ENCODE data around the gene SPRED2.

The SPRED2 gene

DNA sequence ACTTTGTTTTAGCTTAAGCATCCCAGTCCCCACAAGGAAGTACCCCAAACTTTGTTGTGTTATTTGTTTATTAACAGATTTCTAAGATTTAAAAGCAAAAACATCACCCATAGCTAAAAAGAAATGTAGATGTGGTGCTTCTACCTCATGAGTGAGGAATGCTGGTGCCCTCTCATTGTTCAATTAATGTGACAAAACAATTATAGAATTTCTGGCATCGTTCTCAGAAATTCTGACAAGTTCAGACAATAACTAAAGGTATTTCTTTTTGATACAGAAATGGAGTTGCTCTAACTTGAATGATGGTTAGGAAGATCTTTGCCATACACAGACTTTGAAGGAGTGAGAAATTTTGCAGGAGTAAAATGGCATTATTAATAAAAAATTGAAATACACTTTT lies 42.9 kb downstream of the SPRED2 start:
- no peak overlapping the region for H3K4me3 Mint-ChIP-seq
- H3K27ac Mint-ChIP-seq = no peak overlapping the region
- no peaks in the 10 kb centered on the region for H3K9me3 Mint-ChIP-seq
- H3K36me3 Mint-ChIP-seq (ENCODE audit: low read depth) = no peaks in the 10 kb centered on the region
- peaks cover 25% of the 10 kb centered on the region for H3K27me3 Mint-ChIP-seq
- H3K4me1 Mint-ChIP-seq (ENCODE audit: low read depth) = peaks cover 35% of the 10 kb centered on the region

DNA sequence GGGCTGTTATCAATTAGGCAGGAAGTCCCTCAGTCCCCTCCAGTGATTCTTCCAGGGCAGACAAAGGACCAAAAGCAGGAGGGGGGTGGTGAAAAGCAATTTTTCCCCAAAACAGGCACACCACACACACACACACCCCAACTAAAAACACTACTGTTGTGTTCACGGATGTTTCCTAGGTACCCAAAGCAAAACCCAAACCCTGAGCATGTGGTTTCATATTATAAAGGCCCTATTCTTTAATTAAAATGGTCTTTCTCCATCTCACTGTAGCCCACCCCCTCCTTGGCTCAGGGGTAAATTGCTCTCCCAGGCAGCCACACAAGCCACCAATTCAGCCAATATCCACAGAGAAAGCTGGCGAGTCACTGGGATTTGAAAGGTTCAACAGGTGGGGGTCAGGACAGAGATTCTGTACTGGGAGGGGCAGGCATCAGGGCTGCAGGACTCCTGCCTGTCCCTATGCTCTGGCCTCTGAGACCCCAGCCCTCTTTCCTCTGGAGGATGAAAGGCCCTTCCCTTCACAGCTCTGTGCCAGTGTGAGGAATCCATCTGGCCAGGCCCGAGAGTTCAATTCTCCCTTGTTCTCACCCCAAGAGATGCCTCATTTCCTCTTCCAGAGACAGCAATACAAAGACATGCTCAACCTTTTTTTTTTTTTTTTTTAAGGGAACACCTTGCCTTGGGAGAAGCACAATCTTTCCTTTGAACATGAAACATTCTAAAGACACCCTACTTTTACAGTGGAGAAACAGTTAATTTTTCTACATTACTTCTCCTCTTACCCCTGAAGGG lies 43.6 kb downstream of the SPRED2 start:
- Mint-ChIP-seq H3K27me3 (peaks cover 24% of the 10 kb centered on the region), H3K9me3 (no peaks in the 10 kb centered on the region), H3K27ac (no peak overlapping the region), H3K4me1 (ENCODE audit: low read depth) (peaks cover 38% of the 10 kb centered on the region), H3K36me3 (ENCODE audit: low read depth) (no peaks in the 10 kb centered on the region), H3K4me3 (no peak overlapping the region)

DNA sequence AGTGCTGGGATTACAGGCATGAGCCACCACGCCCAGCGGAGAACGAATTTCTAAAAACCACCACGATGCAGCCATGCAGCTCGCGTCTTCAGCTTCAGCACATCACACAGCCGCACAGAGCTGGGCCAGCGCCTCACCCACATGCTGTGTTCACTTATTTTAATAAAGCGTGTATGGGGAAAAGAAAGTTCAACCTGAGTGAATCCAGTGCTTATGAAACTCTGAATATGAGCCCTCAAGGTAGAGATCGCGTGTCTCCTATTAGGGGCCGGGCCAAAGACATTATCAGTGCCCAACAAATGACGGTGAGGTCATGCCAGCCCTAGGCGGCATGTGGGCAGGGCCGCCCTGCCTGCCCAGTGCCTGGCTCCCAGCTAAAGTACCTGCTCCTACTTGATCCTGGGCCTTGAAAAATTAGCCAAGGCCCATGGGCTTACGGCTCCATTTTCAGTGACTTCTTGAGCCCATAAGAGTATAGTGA lies 44.3 kb downstream of the SPRED2 start:
- no peaks in the 10 kb centered on the region for H3K9me3 Mint-ChIP-seq
- no peak overlapping the region for H3K27ac Mint-ChIP-seq
- H3K36me3 Mint-ChIP-seq (ENCODE audit: low read depth) = no peaks in the 10 kb centered on the region
- peaks cover 45% of the 10 kb centered on the region for H3K4me1 Mint-ChIP-seq (ENCODE audit: low read depth)
- H3K4me3 Mint-ChIP-seq = no peak overlapping the region
- H3K27me3 Mint-ChIP-seq = peaks cover 20% of the 10 kb centered on the region

DNA sequence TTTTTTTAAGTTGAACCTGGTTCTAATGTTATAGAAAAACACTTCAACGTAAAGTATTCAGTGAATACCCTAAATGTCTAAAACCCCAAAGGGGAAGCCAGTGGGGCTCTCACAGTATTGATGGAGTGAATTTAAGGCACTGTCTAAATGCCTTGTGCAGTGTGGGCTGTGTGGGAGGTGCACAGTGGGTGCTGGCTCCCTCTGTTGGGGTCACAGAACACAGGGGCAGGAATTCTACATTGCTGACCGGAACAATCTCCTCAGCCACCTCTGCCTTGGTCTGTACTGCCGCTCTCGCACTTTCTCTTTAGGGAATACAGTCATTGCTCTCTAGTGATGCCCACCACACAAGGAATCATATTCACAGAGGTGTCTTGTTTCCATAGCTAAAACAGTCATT lies 45.4 kb downstream of the SPRED2 start:
- no peak overlapping the region for H3K27ac Mint-ChIP-seq
- H3K4me3 Mint-ChIP-seq = no peak overlapping the region
- peaks cover 56% of the 10 kb centered on the region for H3K4me1 Mint-ChIP-seq (ENCODE audit: low read depth)
- H3K27me3 Mint-ChIP-seq = peaks cover 14% of the 10 kb centered on the region
- H3K9me3 Mint-ChIP-seq = no peaks in the 10 kb centered on the region
- no peaks in the 10 kb centered on the region for H3K36me3 Mint-ChIP-seq (ENCODE audit: low read depth)

DNA sequence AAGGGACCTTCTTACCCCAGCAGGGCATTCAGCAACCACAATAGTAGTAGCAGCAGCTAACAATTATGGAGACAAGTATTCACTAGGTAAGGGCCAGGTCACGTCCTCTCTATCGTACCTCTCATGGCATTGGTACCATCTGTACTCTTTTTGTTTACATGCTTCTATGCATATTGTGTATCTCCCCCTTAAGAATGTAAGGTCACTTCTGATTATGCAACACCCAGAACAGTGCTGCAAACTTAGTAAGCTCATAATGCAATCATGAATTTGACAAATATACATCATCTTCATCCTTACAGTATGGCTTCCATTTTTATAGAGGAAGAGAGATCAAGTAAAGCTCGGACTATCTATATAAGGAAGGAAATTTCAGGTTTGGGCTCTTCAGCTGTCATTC lies 46.1 kb downstream of the SPRED2 start:
- Mint-ChIP-seq H3K36me3 (ENCODE audit: low read depth) (no peaks in the 10 kb centered on the region), H3K27ac (no peak overlapping the region), H3K4me3 (no peak overlapping the region), H3K4me1 (ENCODE audit: low read depth) (peaks cover 63% of the 10 kb centered on the region), H3K9me3 (no peaks in the 10 kb centered on the region), H3K27me3 (peaks cover 14% of the 10 kb centered on the region)

DNA sequence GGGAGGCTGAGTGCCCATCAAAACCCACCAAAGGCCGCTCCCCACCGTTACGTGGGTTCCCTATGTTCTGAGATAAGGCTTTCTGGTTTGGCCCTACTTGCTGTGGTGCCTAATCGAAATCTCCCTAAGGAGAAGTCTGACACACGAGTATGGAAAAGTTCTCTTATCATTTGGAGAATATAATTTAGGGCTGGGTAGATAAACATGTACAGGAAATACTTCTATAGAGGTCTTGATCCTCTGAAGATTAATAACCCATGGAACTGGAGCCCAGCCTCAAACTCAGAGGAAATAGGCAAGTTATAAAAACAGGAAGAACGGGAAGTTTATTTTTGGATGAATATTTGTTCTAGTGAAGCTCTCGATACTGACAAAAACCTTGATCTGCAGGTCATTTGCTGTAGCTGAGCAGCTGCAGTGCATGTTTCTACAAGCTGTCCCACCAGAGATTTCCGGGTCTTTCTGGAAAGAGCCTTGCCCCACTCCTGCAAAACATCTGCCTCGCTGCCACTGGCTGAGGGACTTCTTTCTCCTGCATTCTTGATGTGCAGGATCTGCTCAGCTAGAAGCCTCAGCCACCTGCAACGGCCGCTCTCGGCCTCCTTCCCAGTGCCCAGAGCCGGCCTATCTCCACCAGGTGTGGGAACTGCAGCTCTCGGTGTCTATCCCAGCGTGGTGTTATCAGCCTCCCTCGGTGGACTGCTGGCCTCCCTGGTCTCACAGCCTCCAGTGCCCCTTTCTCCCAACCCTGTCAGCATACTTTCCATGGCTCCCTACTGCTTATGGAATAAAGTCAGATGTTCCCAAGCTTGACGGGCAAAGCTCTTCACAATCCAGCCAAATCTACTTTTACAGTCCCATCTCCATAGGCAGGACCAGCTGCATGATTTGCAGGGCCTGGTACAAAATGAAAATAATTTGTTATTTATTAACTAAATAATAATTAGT lies 48.6 kb downstream of the SPRED2 start:
- Mint-ChIP-seq H3K27me3 (peaks cover 34% of the 10 kb centered on the region), H3K4me3 (no peak overlapping the region), H3K9me3 (no peaks in the 10 kb centered on the region), H3K36me3 (ENCODE audit: low read depth) (no peaks in the 10 kb centered on the region), H3K27ac (no peak overlapping the region), H3K4me1 (ENCODE audit: low read depth) (peaks cover 63% of the 10 kb centered on the region)

DNA sequence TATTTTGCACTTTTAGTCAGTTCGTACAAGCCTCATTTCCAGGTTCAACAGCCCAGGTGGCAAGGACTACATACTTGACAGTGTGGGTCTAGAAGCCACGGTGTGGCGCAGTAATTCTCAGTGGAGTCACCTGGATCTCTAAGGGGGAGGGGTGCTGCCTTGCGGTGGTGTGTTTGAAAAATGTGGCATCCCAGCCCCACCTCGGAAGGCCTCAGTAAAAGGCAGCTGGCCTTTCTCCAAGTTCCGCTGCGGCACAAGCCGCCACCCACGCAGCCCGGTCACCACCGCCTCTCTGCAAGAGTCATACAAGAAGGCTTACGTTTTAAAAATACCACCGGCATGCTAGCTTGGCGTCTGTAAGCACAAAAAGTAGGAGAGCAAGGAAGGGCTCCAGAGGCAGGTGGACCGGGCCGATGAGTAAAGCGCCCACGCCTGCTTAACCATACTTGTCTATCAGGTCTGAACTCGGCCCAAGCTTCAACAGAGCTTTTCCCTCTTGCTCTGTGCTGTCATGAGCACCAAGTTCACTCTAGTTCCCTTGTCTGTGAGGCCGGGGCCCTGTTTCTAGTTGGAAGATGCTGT lies 49.5 kb downstream of the SPRED2 start:
- Mint-ChIP-seq H3K27me3 (peaks cover 34% of the 10 kb centered on the region), H3K36me3 (ENCODE audit: low read depth) (no peaks in the 10 kb centered on the region), H3K4me1 (ENCODE audit: low read depth) (peaks cover 61% of the 10 kb centered on the region), H3K4me3 (peak overlapping the region; percentile 62), H3K27ac (peak overlapping the region; percentile 74), H3K9me3 (no peaks in the 10 kb centered on the region)

DNA sequence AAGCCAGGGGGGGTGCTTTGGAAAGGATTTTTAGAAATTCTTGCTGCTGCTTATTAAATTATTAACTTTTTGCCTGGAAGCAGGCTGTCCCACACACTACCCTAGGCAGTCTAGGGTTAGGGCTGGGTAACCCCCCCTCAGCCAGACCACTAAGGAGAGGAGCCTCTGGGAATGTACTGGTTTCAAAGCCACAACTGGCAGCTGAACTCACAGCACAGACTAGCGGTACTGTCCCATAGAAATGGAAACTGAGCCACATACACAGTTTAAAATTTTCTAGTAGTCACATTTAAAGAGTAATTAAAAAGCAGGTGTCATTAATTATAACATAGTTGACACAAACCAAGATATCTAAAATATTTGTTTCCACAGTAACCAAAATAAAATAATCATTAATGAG lies 50.1 kb downstream of the SPRED2 start:
- H3K27me3 Mint-ChIP-seq = peaks cover 34% of the 10 kb centered on the region
- peak overlapping the region; percentile 62 for H3K4me3 Mint-ChIP-seq
- no peak overlapping the region for H3K27ac Mint-ChIP-seq
- H3K9me3 Mint-ChIP-seq = no peaks in the 10 kb centered on the region
- peaks cover 66% of the 10 kb centered on the region for H3K4me1 Mint-ChIP-seq (ENCODE audit: low read depth)
- H3K36me3 Mint-ChIP-seq (ENCODE audit: low read depth) = no peaks in the 10 kb centered on the region

DNA sequence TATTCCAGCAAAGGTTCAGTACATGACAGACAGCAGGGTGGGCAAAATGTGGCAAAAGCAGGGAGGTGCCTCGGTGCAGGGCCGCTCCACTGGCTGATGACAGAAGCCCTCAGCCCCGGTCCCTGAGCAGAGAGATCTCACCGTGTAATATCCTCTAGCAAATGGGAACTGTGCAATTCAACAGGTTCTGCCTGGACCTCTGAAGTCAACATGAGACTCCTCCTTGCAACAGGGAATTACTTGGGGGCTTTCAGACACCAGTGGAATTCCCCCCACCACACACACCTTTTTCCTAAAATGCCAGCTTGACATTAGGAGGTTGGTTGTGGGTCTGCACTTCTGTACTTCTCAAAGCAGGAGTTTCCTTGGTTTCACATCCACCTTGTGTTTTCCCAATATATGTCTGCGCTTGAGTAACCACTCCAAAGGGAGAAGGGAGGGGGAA lies 50.8 kb downstream of the SPRED2 start:
- no peaks in the 10 kb centered on the region for H3K36me3 Mint-ChIP-seq (ENCODE audit: low read depth)
- no peak overlapping the region for H3K27ac Mint-ChIP-seq
- H3K9me3 Mint-ChIP-seq = no peaks in the 10 kb centered on the region
- H3K27me3 Mint-ChIP-seq = peaks cover 34% of the 10 kb centered on the region
- no peak overlapping the region for H3K4me3 Mint-ChIP-seq
- peaks cover 70% of the 10 kb centered on the region for H3K4me1 Mint-ChIP-seq (ENCODE audit: low read depth)

DNA sequence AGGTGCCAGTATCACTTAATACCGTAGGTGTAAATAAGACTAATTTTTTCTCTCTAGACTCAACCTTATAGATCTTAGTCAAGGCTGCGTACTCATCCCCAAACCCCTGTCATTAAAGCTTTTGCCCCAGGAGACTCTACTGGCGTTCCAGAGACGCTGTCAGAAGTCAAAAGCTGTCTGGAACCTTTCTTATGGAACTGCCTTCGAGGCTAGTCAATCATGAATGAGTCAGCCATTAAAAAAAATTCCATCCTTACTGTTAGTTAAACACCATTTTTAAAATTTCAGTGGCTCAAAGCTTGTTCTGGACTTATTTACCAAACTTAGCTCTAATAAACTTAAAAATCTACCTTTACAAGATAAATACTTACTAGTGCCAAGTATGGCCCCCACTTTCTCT lies 52.1 kb downstream of the SPRED2 start:
- Mint-ChIP-seq H3K27ac (no peak overlapping the region), H3K27me3 (peaks cover 38% of the 10 kb centered on the region), H3K4me1 (ENCODE audit: low read depth) (peaks cover 69% of the 10 kb centered on the region), H3K4me3 (no peak overlapping the region), H3K9me3 (no peaks in the 10 kb centered on the region), H3K36me3 (ENCODE audit: low read depth) (no peaks in the 10 kb centered on the region)

DNA sequence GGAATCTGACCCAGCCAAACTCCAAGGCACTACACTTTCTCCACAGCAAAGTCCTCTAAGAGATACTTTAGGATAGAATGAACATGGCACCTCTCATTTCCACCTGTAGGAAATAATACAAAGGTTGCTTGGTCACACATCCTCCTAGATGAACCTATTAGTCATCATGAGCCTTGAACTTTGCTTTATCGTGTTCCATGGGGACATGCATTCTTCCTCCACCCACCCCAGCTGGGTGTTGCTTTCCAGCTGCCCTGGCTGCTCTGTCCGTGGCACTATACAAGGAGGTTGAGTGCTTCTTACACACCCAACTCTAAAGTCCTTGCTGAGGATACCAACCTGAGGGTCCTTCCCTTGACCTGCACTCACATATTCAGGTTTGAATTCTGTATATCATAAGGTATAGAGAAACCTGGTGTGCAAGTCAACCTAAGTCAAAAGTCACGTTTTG lies 52.7 kb downstream of the SPRED2 start:
- Mint-ChIP-seq H3K9me3 (no peaks in the 10 kb centered on the region), H3K4me3 (no peak overlapping the region), H3K27me3 (peaks cover 38% of the 10 kb centered on the region), H3K4me1 (ENCODE audit: low read depth) (peaks cover 68% of the 10 kb centered on the region), H3K27ac (no peak overlapping the region), H3K36me3 (ENCODE audit: low read depth) (no peaks in the 10 kb centered on the region)

DNA sequence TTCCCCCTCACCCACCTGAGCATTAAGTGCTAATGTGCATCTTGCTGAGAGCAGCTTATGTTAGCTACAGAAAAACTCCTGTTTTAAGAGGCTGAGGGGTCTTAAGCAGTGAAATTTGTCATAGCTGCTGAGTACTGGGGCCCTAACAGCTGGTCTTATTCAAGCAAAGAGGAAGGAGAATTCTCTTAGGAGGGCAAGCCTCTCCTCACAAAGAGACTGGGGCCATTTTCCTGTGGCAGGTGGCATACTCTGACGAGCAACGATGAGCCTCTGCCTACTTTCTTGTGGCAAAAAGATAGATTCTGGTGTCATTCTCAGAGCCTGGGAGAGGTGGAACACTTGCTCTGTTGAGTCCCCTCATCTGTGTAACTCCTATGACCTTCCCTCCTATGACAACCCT lies 53.2 kb downstream of the SPRED2 start:
- peaks cover 66% of the 10 kb centered on the region for H3K4me1 Mint-ChIP-seq (ENCODE audit: low read depth)
- no peak overlapping the region for H3K27ac Mint-ChIP-seq
- H3K36me3 Mint-ChIP-seq (ENCODE audit: low read depth) = no peaks in the 10 kb centered on the region
- H3K4me3 Mint-ChIP-seq = no peak overlapping the region
- H3K9me3 Mint-ChIP-seq = no peaks in the 10 kb centered on the region
- peaks cover 34% of the 10 kb centered on the region for H3K27me3 Mint-ChIP-seq

DNA sequence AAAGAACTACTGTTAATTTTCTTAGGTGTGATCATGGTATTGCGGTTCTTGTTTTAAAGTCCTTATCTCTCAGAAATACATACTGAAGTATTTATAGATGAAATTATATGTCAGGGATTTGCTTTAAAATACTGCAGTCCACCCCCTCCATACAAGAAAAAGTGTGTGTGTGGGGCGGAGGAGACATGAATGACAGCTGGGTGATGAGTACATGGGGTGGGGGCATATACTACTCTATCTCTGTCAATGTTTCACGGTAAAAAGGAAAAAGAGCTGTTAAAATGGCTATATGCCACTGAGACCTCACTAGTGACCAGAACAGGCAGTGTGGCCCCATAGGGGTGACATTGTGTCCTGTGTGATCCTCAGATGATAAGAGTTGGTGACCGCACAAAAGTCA lies 54.1 kb downstream of the SPRED2 start:
- Mint-ChIP-seq H3K36me3 (ENCODE audit: low read depth) (no peaks in the 10 kb centered on the region), H3K27ac (no peak overlapping the region), H3K9me3 (no peaks in the 10 kb centered on the region), H3K4me1 (ENCODE audit: low read depth) (peaks cover 57% of the 10 kb centered on the region), H3K27me3 (peaks cover 34% of the 10 kb centered on the region), H3K4me3 (no peak overlapping the region)

DNA sequence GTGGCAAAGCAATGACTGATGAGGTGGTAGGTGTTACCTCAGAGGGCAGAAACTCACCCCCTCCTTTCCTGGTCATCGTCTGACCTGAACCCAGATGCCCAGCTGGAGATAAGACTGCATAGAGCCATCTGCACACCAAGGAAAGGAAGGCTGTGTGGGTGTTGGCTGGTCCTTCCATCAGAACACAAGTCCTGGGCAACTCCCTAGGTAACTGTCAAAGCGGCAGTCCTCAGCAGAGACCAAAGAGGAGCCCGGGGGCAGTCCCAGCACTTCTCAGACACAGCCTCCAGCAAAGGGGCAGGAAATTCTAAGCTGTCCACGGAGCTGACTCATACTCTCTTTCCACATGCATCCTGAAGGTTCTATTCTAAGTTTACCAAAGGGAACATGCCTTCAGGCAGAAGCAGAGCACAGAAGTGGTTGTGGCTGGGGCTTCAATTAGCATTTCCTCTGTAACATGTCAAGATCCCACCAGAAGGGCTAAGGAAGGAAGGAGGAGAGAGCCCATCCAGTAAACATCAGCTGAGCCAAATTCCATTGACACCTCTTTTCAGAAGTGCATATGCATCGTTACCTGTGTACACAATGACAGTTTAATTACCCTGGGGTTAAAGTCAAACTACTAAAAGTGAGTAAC lies 54.7 kb downstream of the SPRED2 start:
- H3K27me3 Mint-ChIP-seq = peaks cover 34% of the 10 kb centered on the region

More for the DNA sequence above, 54.7 kb downstream of the SPRED2 start:
- no peaks in the 10 kb centered on the region for H3K36me3 Mint-ChIP-seq (ENCODE audit: low read depth)
- H3K27ac Mint-ChIP-seq = no peak overlapping the region
- no peak overlapping the region for H3K4me3 Mint-ChIP-seq
- no peaks in the 10 kb centered on the region for H3K9me3 Mint-ChIP-seq
- H3K4me1 Mint-ChIP-seq (ENCODE audit: low read depth) = peaks cover 51% of the 10 kb centered on the region

All from stimulated activated naive CD8-positive, alpha-beta T cell treated with anti-CD3 and anti-CD28 coated beads, Interleukin-15, Interleukin-2, amounts not matched to agents 100 ng/mL and 50 ng/mL, for 24 hours (primary cell).